HG03025 (cell line): Measurements from ENCODE around the gene GPRC5C.

ENCODE experiments used
- ATAC-seq: cut with Tn5 transposase; IDR thresholded peaks from one replicate; pipeline ENCODE4 v1.9.1; 2021; ENCODE audit warnings: mild to moderate bottlenecking, moderate library complexity; ENCODE audit not compliant: unreplicated experiment, low FRiP score

GPRC5C gene

DNA sequence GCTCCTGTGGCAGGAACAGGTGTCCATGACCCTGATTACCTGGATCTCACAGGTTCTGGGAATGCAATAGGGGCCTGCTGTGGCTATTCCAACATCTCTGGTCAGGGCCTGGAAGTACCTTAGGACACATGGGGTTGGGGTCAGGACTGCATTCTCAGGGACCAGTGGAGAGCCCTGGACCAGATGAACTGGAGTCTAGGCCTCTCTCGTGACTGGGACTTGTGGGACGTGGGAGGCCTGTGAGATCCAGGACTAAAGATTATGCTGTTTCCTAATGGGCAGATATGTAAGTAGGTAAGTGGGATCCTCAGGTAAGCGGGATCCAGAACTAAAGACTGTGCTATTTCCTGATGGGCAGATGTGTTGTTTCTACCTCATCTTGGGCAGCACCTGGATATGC, 18.3 kb downstream of the GPRC5C start:
- no peak for ATAC-seq

DNA sequence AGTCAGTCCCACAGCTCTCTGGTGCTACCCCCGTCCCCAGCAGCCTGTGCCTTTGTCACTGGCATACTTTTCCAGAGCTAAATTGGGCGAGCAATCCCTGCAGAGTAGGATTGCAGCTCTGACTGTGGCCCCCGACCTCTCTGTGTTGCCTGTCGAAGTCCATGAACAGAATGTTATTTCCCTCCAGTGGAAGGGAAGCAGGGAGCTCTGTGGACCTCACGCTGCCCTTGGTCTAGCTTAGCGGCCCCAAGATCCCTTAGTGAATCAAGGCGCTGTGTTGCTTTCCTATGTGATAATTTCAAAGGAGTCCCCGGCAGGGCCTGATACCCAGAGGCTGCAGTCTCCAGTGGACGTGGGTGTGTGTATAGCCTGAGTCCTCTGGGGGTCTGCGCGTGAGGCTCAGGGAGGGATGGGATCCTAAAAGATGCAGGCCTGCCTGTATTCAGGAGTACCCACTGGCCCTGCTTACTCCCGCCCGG, 19.1 kb downstream of the GPRC5C start:
- ATAC-seq: no peak

DNA sequence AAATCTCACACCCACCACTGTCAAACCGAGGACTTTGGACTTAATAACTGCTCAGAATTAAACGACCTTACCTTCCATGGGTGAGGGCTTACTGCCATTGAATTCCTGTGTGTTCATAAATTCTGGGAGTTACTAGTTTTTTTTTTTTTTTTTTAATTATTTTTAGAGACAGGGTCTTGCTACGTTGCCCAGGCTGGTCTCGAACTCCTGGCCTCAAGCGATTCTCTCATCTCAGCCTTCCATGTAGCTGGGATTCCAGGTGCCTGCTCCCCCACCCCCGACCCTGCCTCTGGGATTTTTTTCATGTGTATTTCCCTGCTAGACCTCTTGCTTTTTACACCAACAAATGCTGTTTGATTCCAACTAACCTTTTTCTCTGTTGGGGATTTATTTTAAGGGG, 19.7 kb downstream of the GPRC5C start:
- ATAC-seq: no peak

DNA sequence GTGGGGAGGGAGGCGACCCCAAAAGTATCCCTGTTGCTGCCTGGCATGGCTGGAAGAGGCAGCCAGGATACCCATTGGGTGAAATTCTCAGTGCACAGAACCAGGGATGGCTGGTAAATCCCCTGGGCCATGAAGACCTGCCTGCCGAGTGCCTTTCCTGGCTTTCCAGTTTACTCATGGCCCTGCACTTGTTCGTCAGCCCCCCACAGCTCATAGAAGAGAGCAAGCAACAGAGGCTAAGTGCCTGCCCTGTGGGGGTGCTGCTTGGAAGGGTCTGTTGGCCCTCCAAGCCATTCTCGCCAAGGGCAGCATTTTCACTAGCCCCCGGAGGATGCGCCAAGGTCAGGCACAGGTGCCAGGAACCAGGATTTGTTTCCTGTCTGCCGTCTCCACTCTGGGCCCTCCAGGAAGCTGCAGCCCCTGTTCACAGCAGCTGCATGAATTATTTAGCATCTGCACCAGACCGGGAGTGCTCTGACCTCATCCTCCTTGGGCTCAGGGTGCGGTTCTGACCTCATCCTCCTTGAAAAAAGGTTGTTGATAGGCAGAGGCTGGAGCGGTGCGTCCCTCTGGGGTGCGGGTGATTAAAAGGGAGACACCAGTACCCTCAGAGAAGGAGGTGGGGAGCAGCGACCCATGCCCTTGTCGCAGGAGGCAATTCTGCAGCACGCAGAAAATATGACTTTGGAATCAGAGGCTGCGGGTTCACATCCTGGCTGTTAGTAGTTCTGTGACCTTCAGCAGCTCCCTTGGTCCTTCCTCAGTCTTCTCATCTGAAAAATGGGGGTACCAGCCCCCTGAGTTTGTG, 20.3 kb downstream of the GPRC5C start:
- no peak for ATAC-seq

DNA sequence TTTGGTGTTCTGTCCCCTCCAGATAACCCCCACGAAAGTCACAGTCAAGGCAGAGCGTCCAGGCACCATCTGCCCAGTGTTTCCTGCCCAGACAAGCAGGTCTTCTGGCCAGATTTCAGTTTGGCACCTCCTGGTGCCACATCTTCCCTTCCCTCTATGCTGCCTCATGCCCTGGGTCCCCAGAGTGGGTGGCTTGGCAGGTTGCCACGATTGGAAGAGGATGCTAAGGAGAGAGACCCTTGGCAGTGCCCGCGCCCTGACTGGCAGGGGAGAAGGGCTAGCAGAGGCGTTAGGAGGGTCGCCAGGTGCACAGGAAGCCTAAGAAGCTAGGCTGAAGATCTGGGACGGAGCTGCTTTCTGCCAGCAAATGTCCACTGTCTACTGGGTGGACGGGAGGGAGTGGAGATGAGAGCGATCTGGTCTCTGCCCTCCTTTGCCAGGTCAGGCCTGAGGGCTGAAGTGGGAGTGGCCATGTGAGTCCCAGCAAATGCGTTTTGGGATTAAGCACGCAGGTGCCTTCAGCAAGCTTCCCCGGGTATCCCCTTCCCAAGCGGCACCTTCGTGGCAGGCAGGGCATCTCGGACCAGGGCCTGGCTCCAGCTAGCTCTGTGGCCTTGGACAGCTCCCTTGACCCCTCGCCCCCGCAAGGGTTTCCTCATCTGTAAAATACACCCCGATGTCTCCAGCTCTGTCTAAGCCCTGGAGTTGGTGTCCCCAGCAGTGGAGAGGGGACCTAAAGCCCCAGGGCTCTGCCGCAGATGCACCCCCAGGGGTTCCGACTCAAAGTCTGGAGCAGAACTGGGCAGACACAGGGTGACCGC, 21.2 kb downstream of the GPRC5C start:
- ATAC-seq: no peak

DNA sequence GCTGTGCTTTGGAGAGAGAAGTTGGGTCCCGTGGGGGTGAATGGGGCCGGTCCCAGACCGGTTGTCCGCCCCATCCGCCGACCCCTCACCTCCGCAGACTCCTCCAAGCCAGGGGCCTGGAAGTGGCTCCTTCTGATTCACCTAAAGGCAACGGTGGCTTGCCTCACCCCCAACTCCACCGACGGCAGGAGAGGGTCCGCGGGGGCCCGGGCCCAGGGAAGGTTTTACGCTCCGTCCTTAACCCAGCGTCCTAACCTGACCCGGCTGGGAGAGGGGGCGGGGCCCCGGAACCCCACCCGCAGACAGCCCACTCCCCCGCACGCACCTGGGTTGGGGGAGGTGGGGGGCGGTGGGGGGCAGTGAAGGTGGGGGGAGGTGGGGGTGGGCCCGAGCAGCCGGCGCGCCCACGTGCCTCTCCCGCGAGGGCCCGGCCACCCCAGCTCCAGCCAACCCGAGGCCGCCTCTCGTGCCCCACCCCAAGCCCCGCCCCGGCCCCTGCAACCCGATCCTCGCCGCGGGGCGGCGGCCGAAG, 21.8 kb downstream of the GPRC5C start:
- no peak for ATAC-seq

DNA sequence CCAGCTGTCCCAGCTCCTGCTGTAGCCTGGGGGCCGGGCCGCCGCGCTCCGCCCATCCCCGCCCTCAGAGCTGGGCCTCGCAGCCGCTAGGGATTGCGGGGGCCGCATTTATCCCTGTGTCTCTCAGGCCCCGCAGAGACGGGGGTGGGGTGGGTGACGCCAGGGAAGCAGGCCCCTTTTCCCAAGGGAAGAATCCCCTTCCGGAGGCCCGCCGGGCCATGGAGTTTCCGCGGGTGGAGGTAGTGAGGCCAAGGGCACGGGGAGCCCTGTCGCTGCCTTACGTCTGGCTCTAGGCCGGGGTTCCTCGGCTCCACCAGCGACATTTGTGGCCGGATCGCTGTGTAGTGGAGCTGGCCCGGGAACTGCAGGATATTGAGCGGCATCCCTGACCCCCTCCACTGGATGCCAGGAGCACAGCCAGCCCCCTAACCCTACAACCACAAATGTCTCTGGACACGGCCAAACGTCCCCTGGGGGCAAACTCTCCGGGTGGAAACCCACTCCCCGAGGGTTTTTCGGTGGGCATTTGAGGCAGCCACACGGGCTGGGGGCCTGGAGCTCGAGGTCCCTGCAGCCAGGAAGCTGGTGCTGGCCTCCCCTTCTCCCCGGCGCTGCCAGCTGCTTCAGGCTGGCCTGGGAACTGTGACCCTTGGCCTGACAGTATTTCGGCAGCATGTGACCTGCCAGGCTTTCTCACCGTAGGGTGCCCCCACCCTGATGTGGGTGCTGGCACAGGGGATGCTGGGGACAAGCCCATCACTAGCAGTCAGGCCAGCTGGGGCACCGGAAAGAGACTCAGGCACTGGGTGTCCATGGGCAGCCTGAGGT, 22.5 kb downstream of the GPRC5C start:
- ATAC-seq: no peak

DNA sequence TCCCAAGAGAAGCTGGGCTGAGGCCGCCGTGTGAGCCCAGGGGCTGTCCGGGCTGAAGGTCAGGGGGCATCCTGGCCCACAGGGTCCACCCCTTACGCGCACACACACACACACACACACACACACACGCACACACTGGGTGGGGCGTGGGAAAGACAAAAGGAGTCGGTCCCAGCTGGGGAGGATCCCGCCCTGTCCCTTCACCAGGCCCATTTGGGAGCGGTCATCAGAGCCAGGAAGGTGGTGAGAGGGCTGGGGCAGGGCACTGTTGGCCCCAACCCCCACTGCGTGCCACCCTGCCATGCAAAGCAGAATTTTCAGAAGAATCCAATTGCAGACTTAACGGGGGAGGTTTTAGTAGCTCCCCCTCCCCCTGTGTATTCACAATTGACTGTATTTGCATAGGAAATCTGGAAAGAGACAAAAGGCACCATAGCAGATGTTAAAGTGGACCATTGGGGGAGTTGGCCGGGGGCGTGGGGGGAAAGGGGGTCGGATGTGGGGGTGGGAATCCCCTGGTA, 23.2 kb downstream of the GPRC5C start:
- no peak for ATAC-seq

DNA sequence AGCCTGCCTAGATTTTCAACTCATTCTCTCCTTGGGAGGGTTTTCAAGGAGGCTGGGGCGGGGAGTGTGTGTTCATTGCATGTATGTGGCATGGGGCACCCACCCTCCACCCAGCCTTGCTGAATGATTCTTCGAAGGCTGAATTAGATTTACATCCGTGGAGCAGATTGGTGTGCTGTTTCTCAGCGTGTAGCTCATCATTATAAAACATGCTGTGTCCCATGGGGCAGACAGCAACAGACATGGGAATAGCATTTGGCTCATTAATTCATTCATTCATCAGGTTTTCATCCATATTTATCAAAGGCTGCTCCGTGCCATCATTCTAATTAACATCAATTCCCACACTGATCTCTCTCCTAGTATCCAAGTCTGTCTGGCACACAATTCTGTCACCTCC, 23.9 kb downstream of the GPRC5C start:
- no peak for ATAC-seq

DNA sequence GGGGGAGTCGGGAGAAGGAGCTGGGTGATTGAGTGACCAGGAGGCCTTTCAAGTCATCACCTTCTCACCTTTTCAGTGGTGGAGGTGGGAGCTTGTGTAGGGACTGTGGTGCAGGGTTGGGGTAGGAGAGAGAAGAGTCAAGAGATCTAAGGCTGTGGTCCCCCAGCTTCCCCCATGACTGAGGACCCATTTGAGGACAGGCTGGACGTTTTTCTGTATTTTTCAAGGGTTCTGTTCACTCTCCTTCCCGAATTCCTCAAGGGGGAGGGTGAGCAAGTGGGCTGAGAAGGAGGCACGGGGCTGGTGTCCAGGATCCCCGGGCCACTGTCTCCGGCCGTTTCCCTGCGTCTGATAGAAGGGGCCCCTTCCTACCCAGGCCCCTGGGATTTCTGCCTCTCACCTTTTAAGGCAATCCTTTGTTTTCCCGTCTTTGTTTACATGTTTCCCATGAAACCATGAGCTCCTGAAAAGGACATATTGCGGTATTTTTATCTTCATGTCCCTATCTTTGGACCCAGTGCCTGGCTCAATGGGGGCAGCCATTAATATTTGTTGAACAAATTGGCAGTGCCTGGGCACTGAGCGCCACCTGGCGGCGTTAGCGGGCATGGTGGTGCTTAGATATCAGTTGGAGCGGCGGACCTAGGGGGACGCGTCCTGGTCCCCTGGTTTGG, 25.4 kb downstream of the GPRC5C start:
- ATAC-seq: no peak

DNA sequence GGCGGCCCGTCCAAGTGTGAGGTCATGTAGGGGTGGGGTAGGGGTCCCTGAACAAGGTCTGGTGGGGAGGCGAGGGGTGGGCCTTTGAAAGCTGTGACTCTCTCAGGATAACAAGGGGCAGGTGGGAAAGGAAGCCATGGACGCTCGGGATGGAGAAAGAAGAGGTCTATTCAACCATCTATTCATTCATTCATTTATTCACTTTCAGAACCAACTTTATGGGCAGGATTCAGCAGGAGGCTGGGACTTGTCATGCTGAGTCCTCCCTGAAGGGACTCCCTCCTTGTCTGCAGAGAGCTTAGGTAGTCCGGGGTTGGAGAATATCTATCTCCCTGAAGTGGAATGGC, 25.9 kb downstream of the GPRC5C start:
- no peak for ATAC-seq

DNA sequence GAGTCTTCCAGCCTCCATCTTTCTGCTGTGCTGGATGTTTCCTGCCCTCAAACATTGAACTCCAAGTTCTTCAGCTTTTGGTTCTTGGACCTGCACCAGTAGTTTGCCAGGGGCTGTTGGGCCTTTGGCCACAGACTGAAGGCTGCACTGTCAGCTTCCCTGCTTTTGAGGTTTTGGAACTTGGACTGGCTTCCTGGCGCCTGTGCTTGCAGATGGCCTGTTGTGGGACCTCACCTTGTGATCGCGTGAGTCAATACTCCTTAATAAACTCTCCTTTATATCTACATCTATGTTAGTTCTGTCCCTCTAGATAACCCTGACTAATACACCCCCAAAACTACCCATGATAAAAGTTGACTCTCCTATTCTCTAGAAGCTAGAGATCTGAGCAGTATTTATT, 26.9 kb downstream of the GPRC5C start:
- ATAC-seq: no peak

DNA sequence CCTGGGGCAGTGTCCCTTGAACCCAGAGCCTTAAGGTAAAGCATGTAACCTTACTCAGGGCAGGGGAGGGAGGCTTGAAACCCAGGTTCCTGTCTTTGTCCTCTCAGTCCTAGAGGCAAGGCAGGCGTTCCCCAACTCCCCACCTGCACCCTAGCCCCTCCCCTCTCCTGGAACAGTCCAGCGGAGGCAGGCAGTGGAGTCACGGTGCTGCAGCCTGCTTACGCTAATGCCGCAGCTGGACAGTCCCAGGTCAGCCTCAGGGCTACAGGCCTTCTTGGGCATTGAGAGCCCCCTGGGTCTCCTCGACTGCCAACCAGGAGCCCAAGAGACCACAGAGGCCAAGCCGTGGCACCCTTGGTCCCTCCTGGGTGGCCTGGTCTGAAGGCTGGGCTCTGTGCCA, 27.7 kb downstream of the GPRC5C start:
- no peak for ATAC-seq

DNA sequence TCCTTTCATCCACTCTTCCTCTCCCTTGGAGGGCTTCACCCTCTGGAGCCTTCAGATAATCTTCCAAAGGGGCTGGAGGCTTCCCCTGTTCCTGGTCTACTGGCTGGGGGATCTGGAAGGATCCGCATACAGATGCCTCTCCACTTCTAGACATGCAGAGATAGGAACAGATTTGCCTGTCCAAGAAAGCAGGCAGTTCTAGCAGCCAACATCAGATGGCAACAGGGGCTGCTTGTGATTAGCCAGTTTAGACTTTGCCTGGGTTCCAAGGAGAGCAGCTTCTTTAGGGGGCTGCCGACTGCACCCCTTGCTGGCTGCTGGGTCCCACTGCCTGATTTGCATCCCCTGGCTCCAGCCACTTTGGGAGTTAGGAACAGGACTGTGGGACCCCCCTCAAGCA, 28.4 kb downstream of the GPRC5C start:
- no peak for ATAC-seq

DNA sequence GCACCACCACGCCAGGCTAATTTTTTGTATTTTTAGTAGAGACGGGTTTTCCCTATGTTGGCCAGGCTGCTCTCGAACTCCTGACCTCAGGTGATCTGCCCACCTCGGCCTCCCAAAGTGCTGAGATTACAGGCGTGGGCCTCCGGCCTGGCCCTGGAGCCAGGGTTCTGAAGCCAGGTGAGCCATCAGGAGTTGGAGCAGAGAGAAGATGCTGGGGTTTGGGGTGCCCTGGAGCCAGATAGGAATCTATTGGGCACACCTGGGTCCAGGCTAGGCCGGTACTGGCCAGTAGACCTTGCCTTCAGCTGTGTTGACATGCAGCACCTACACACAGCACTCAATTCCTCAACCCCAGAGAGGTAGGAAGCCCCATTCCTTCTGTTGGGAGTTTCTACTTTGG, 29.1 kb downstream of the GPRC5C start:
- ATAC-seq: no peak

DNA sequence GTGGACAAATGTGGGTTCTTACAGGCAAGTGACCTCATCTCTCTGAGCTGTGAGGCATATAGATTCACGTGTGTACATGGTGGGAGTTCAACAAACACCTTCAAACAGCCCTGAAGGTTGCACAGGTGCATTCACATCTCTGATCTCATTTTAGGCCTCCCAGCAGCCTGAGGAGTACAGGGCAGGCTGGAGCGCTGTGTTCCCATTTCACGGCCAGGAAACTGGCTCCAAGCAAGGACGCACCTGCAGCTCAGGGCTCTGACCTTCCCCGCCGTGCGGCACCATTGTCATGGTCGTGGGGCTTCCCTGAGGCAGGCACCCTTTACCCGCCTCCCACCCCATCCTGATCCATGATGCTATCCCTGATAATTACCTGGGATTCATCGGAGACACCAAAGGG, 29.7 kb downstream of the GPRC5C start:
- no peak for ATAC-seq

DNA sequence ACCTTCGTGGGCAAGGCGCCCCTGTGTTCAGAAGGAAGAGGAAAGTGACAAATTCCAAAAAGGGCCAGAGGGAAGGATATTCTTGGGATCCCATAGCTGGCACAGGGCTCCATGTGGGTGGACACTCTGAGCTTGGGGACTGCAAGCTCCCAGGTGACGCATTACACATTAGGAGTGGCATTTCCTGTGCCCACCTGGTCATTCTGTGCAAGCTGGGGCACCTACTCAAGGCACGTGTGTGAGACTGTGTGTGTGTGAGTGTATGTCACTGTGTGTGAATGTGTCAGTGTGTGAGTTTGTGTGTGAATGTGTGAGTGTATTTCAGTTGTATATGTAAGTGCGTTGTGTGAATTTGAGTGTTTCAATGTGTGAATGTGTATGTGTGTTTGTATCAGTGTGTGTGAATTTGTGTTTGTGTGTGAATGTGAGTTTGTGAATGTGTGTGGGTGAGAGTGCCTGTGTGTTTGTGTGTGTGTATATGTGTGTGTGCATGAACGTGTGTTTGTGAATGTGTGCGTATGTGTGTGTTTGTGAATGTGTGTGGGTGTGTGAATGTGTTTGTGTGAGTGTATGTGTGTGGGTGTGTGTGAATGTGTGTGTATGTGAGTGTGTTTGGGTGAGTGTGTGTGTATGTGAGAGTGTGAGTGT, 33.0 kb downstream of the GPRC5C start:
- no peak for ATAC-seq

DNA sequence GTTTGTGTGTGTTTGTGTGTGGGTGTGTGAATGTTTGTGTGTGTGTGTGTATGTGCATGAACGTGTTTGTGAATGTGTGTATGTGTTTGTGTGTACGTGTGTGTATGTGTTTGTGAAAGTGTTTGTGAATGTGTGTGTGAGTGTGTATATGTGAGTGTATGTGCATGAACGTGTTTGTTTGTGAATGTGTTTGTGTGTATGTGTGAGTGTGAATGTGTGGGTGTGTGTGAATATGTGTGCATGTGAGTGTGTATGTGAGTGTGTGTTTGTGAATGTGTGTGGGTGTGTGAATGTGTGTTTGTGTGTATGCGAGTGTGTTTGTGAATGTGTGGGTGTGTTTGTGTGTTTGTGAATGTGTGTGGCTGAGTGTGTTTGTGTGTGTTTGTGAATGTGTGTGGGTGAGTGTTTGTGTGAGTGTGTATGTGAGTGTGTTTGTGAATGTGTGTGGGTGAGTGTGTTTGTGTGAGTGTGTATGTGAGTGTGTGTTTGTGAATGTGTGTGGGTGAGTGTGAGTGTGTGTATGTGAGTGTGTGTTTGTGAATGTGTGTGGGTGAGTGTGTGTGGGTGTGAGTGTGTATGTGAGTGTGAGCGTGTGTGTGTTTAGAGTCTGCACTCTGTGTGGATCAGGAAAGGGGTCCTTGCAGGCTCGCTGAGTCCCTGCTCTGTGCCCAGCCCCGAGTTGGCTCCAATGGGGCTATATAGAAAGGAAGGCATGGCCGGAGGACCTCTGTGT, 33.7 kb downstream of the GPRC5C start:
- ATAC-seq: no peak
